ENCODE data around the gene RYR3. TPM values are rescaled to one million over a fixed set of nuclear protein-coding genes. Genes with fewer than 3 reads are reported as not detected.

The RYR3 gene
- total RNA-seq, 2 experiments from 2014 or later = not detected

DNA sequence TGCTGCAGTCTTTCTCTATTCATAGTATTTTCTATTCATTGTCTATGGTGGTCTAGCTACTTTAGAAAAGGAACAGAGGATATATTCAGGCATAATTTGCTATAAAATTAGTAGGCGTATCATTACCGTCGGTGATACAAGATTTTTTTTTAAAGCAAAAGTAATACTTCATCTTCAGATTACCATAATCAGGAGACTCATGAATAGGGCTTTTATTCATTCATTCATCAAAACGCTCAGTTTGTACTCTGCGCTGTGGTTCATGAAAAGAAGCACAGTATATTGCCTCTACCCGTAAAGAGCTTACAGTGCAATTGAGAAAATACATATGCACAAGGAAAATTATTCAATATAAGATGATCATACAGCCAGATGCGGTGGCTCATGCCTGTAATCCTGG lies 520.9 kb downstream of the RYR3 start:
- intact Hi-C loops (cut with micrococcal nuclease) = no loop called here
- ChIA-PET POLR2A (interaction anchor here (0.6 to 1.2 kb wide), 2 partner anchors 10 to 93 kb away, joined by 3 read pairs; no protein-coding TSS in a partner anchor), CTCF (no interaction called here)
- DNase-seq (no peak), ATAC-seq (no peak)
- Mint-ChIP-seq H3K9me3 (no peaks in the 10 kb centered on the region), H3K27ac (no peak overlapping the region), H3K36me3 (ENCODE audit: low read depth) (no peaks in the 10 kb centered on the region), H3K4me1 (ENCODE audit: low read depth) (no peaks in the 10 kb centered on the region), H3K4me3 (no peak overlapping the region), H3K27me3 (no peaks in the 10 kb centered on the region)
- TF ChIP-seq, protein P1, sequence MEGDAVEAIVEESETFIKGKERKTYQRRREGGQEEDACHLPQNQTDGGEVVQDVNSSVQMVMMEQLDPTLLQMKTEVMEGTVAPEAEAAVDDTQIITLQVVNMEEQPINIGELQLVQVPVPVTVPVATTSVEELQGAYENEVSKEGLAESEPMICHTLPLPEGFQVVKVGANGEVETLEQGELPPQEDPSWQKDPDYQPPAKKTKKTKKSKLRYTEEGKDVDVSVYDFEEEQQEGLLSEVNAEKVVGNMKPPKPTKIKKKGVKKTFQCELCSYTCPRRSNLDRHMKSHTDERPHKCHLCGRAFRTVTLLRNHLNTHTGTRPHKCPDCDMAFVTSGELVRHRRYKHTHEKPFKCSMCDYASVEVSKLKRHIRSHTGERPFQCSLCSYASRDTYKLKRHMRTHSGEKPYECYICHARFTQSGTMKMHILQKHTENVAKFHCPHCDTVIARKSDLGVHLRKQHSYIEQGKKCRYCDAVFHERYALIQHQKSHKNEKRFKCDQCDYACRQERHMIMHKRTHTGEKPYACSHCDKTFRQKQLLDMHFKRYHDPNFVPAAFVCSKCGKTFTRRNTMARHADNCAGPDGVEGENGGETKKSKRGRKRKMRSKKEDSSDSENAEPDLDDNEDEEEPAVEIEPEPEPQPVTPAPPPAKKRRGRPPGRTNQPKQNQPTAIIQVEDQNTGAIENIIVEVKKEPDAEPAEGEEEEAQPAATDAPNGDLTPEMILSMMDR (IDR thresholded peaks at IDR 0.05) = no peak

DNA sequence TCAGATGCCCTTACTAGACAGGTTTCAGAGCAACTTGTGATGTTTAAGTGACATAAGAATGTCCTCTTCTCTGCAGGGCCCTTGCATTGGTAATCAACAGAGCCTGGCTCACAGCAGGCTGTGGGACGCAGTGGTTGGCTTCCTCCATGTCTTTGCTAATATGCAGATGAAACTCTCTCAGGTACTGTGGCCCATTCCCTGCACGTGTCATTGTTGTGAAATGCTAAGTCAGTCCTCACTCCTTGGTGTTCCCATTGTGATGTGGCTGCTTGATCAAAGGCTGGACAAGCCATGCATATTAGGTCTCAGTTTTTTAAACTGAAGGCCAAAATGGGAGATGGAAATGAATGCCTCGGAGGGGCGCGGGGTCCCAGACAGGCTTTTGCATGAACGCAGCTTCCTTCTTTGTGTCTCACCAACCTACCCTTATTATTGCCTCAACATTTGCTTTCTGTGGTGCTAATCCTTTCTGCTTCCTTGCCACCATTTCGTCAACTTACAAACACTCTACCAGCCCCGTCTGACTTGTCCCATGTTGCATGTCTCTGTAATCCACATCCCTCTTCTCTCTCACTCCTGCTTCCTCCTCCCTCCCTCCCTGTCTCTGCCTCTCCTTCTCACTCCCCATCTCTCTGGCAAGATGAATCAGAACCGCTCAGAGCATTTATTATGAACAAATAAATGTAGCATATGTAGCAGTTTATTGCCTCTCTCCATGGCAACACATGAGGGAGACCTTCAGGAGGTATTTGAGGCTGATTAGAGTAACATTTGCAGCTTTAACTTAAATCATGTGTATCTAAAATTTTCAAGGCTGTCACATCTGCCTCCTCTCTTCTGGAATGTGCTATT lies 524.4 kb downstream of the RYR3 start:
- ChIA-PET CTCF (no interaction called here), POLR2A (no interaction called here)
- H3K27ac Mint-ChIP-seq = no peak overlapping the region
- no peaks in the 10 kb centered on the region for H3K4me1 Mint-ChIP-seq (ENCODE audit: low read depth)
- no peak for DNase-seq
- no peaks in the 10 kb centered on the region for H3K9me3 Mint-ChIP-seq
- ATAC-seq = no peak
- H3K36me3 Mint-ChIP-seq (ENCODE audit: low read depth) = no peaks in the 10 kb centered on the region
- peaks cover 5% of the 10 kb centered on the region for H3K27me3 Mint-ChIP-seq
- H3K4me3 Mint-ChIP-seq = no peak overlapping the region
- intact Hi-C loops (cut with micrococcal nuclease) = no loop called here
- TF ChIP-seq, protein P1 (IDR thresholded peaks at IDR 0.05) = no peak

DNA sequence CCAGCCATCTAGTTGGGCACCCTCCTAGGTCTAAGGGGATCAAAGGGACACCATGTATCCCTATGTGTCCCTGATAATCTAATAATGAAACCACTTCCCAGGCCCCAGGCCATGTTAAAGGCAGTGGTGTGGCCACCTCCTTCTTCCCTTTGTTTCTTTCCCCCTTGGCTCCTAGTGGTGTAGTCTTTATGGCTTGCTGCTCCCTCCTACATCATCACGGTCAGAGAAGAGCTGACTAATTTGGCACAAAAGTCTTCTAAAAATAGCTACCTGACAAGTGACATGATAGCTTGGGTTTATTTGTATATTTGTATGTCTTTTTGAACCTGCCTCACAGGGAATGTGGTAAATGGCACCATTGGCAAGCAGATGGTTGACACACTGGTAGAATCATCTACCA lies 526.5 kb downstream of the RYR3 start:
- H3K27ac Mint-ChIP-seq = no peak overlapping the region
- ChIA-PET POLR2A (no interaction called here), CTCF (no interaction called here)
- TF ChIP-seq, protein P1 (IDR thresholded peaks at IDR 0.05) = no peak
- intact Hi-C loops (cut with micrococcal nuclease) = no loop called here
- no peaks in the 10 kb centered on the region for H3K4me1 Mint-ChIP-seq (ENCODE audit: low read depth)
- no peaks in the 10 kb centered on the region for H3K36me3 Mint-ChIP-seq (ENCODE audit: low read depth)
- no peaks in the 10 kb centered on the region for H3K9me3 Mint-ChIP-seq
- no peak for ATAC-seq
- no peak overlapping the region for H3K4me3 Mint-ChIP-seq
- H3K27me3 Mint-ChIP-seq = peaks cover 6% of the 10 kb centered on the region
- no peak for DNase-seq

DNA sequence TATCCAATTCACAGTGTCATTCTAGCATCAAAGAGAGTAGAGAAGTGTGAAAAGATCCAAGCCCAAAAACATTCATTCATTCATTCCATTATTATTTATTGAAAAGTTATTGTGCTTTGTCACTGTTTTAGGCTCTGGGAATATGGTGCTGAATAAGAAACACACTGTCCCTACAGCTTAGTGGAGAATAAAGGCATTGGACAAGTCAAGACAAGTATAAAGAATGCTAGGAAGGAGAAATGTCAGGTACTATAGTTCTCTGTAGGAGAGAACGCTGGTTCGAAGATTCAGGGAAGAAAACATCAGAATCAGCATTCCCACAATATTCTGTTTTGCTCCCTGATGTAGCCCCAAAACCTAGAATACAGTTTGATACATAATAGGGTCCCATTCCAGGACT lies 528.8 kb downstream of the RYR3 start:
- intact Hi-C loops (cut with micrococcal nuclease) = no loop called here
- ChIA-PET POLR2A (no interaction called here), CTCF (no interaction called here)
- ATAC-seq (no peak), DNase-seq (no peak)
- Mint-ChIP-seq H3K27ac (no peak overlapping the region), H3K4me3 (no peak overlapping the region), H3K36me3 (ENCODE audit: low read depth) (no peaks in the 10 kb centered on the region), H3K4me1 (ENCODE audit: low read depth) (no peaks in the 10 kb centered on the region), H3K9me3 (no peaks in the 10 kb centered on the region), H3K27me3 (peaks cover 6% of the 10 kb centered on the region)
- TF ChIP-seq, protein P1 (IDR thresholded peaks at IDR 0.05) = no peak

DNA sequence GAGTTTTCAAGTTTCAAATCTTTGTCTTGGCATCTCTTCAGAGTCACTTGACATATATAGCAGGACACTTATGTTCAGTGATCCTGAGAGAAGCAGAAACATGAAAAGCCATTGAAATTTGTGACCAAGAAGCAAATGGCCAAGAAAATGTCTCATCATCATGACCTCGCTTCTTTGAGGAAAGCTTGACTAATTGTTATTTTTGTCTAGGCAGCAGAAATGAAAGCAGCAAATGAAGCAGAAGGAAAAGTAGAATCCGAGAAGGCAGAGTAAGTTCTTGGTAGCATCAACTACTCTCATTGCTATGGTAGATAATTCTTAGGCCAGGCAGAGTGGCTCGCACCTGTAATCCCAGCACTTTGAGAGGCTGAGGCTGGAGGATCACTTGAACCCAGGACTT lies 529.8 kb downstream of the RYR3 start:
- H3K4me1 Mint-ChIP-seq (ENCODE audit: low read depth) = no peaks in the 10 kb centered on the region
- H3K36me3 Mint-ChIP-seq (ENCODE audit: low read depth) = no peaks in the 10 kb centered on the region
- no peaks in the 10 kb centered on the region for H3K9me3 Mint-ChIP-seq
- intact Hi-C loops (cut with micrococcal nuclease) = no loop called here
- peaks cover 8% of the 10 kb centered on the region for H3K27me3 Mint-ChIP-seq
- no peak for DNase-seq
- no peak for ATAC-seq
- no peak overlapping the region for H3K27ac Mint-ChIP-seq
- CTCF ChIA-PET = no interaction called here
- TF ChIP-seq, protein P1 (IDR thresholded peaks at IDR 0.05) = no peak
- POLR2A ChIA-PET = no interaction called here
- no peak overlapping the region for H3K4me3 Mint-ChIP-seq
